Stimulated activated CD8-positive, alpha-beta memory T cell treated with anti-CD3 and anti-CD28 coated beads, Interleukin-7, amount 100 ng/mL, for 4 hours (primary cell): Measurements from ENCODE around the gene CD99L2.

Source experiments
- DNase-seq, 2 donors: peaks; one replicate each; pipeline ENCODE4 v3.0.0-alpha.2; 2020; ENCODE audit warnings: low read depth in 2 of 2

CD99L2 gene

GRCh38 chrX:150763810-150764209 lies 134.7 kb downstream of the CD99L2 start:
- DNase-seq: no peak

GRCh38 chrX:150763303-150763797 lies 135.1 kb downstream of the CD99L2 start:
- DNase-seq: no peak

- no peak for DNase-seq
Measured at GRCh38 chrX:150762258-150763165, 136.0 kb downstream of the CD99L2 start.

GRCh38 chrX:150761819-150762216 lies 136.7 kb downstream of the CD99L2 start:
- no peak for DNase-seq

GRCh38 chrX:150761176-150761818 lies 137.2 kb downstream of the CD99L2 start:
- no peak for DNase-seq

- DNase-seq: no peak
Measured at GRCh38 chrX:150759568-150760416, 138.7 kb downstream of the CD99L2 start.

GRCh38 chrX:150757371-150757770 lies 141.1 kb downstream of the CD99L2 start:
- DNase-seq: no peak

- no peak for DNase-seq
Measured at GRCh38 chrX:150753968-150754367, 144.5 kb downstream of the CD99L2 start.

GRCh38 chrX:150753357-150753756 lies 145.1 kb downstream of the CD99L2 start:
- DNase-seq: no peak

- no peak for DNase-seq
Measured at GRCh38 chrX:150752124-150752523, 146.3 kb downstream of the CD99L2 start.

GRCh38 chrX:150736475-150736874 lies 162.0 kb downstream of the CD99L2 start:
- DNase-seq: no peak

- peak; percentile 1 to 8 for DNase-seq
Measured at GRCh38 chrX:150731795-150732194, 166.7 kb downstream of the CD99L2 start.

GRCh38 chrX:150730719-150731118 lies 167.7 kb downstream of the CD99L2 start:
- DNase-seq: no peak

- no peak for DNase-seq
Measured at GRCh38 chrX:150729956-150730355, 168.5 kb downstream of the CD99L2 start.

GRCh38 chrX:150719621-150720020 lies 178.8 kb downstream of the CD99L2 start:
- DNase-seq: no peak
